HepG2 (cell line): ENCODE results near the gene KCNAB2. TPM values are rescaled to one million over a fixed set of nuclear protein-coding genes. Genes with fewer than 3 reads are reported as not detected.

ENCODE experiments used
- KMT2A ChIP-seq: sonication (generic); formaldehyde crosslinking; IDR thresholded peaks from 2 replicates; pipeline ENCODE4 v1.4.0; 2020; ENCODE audit warnings: missing genetic modification reagents
- TRIM24 ChIP-seq: sonication (generic); formaldehyde crosslinking; IDR thresholded peaks from 2 replicates; pipeline ENCODE4 v1.8.0; 2022; ENCODE audit warnings: mild to moderate bottlenecking, missing genetic modification reagents
- ZNF207 ChIP-seq: fragments of 450-650 bp; IDR thresholded peaks from 2 replicates; pipeline ENCODE4 v1.6.1; 2016; ENCODE audit warnings: antibody characterized with exemption, borderline replicate concordance
- ZNF225 ChIP-seq: sonication (generic); formaldehyde crosslinking; IDR thresholded peaks from 2 replicates; pipeline ENCODE4 v1.4.0; 2020; ENCODE audit warnings: mild to moderate bottlenecking, missing genetic modification reagents
- ZNF329 ChIP-seq: sonication (generic); formaldehyde crosslinking; IDR thresholded peaks from 2 replicates; pipeline ENCODE4 v1.9.0; 2021; ENCODE audit warnings: low read depth, mild to moderate bottlenecking, missing genetic modification reagents
- ZNF510 ChIP-seq: sonication (generic); formaldehyde crosslinking; IDR thresholded peaks from 2 replicates; pipeline ENCODE4 v1.4.0; 2020; ENCODE audit warnings: low read depth, mild to moderate bottlenecking, missing genetic modification reagents
- ZNF564 ChIP-seq: sonication (generic); formaldehyde crosslinking; IDR thresholded peaks from 2 replicates; pipeline ENCODE4 v1.8.1; 2023; ENCODE audit warnings: mild to moderate bottlenecking, missing genetic modification reagents
- ZNF567 ChIP-seq: sonication (generic); formaldehyde crosslinking; IDR thresholded peaks from 2 replicates; pipeline ENCODE4 v1.8.1; 2023; ENCODE audit warnings: mild to moderate bottlenecking, missing genetic modification reagents, borderline replicate concordance
- ZNF746 ChIP-seq: sonication (generic); formaldehyde crosslinking; IDR thresholded peaks from 2 replicates; pipeline ENCODE4 v1.8.0; 2022; ENCODE audit warnings: mild to moderate bottlenecking, missing genetic modification reagents
- ZNF768 ChIP-seq: sonication (generic); formaldehyde crosslinking; IDR thresholded peaks from 2 replicates; pipeline ENCODE4 v1.4.0; 2020; ENCODE audit warnings: missing genetic modification reagents
- polyA plus RNA-seq, 8 experiments: library from polyadenylated mRNA; depleted of rRNA in 3 of 8; stranded (reverse) in 7 of 8; unstranded in 1 of 8; fragments of >200 nt; fragmentation: Illumina TruSeq in 4 of 8; extraction: Trizol in 4 of 8; gene quantifications; 2 replicates each; pipeline versions ENCODE4 v1.2.1 to v1.2.3, GENCODE V29; 2011 to 2016; ENCODE audit warnings: low read depth in 4 of 8, missing spikeins in 1 of 8, mixed read lengths in 1 of 8; ENCODE audit not compliant: insufficient read depth in 1 of 8
- total RNA-seq, 5 experiments: library from RNA; depleted of rRNA; stranded (reverse); fragments of >200 nt; fragmentation: Illumina TruSeq; extraction: Trizol; gene quantifications; 2 replicates each; pipeline ENCODE4 v1.2.3, GENCODE V29; 2016; ENCODE audit warnings: low read depth in 1 of 5
- TF ChIP-seq, protein P1 (sequence below): sonication (generic); formaldehyde crosslinking; IDR thresholded peaks from 2 replicates; pipeline ENCODE4 v1.4.0; 2020; ENCODE audit warnings: missing genetic modification reagents
- TF ChIP-seq, protein P2 (sequence below): sonication (generic); formaldehyde crosslinking; IDR thresholded peaks from 2 replicates; pipeline ENCODE4 v1.4.0; 2020; ENCODE audit warnings: missing genetic modification reagents, borderline replicate concordance
- TF ChIP-seq, protein P3 (sequence below): sonication (generic); formaldehyde crosslinking; IDR thresholded peaks from 2 replicates; pipeline ENCODE4 v1.5.1; 2020; ENCODE audit warnings: missing genetic modification reagents, mild to moderate bottlenecking, borderline replicate concordance
- TF ChIP-seq, protein P4 (sequence below): sonication (generic); formaldehyde crosslinking; conservative IDR thresholded peaks from 2 replicates; pipeline ENCODE4 v1.4.0; 2020; ENCODE audit warnings: missing genetic modification reagents

KCNAB2 gene
- total and polyA plus RNA-seq, 2 of the 13 experiments (the other 11 are each of a cell fraction or from before 2014, with no cell fraction given) = 6.2 to 8.8 TPM

DNA sequence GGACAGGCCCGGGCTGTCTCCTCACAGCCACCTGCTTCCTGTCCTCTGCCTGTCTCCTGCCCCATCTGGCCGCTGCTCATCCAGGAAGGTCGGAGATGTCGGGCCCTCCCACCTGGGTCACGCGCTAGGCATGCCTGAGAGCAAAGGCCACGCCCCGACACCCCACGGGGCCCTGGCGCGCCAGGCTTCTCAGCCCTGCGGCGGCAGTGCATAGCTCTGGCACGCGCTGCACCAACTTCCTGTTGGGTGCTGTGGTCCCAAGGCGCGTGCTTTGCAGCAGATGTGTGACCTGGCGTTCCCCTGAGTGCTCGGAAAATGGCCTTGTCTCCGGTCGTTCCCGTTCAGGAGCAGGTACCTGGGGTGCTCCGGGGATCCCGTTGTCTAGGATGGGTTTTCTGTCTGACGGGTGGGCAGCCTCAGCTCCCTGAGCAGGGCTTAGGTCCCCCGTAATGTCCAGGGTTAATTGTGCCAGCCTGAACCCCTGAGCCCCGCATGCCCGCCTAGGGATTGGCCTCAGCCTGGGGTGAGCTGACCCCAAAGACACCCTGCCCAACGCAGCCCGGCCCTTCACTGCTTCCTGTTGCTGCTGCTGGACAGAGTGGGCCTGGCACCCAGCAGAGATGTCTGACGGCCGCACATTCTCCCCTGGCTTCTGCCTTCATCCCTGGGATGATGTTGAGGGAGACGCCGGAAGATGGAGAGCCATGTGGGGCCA is 19.4 kb upstream of the KCNAB2 start (continued):
- TF ChIP-seq, protein P1, sequence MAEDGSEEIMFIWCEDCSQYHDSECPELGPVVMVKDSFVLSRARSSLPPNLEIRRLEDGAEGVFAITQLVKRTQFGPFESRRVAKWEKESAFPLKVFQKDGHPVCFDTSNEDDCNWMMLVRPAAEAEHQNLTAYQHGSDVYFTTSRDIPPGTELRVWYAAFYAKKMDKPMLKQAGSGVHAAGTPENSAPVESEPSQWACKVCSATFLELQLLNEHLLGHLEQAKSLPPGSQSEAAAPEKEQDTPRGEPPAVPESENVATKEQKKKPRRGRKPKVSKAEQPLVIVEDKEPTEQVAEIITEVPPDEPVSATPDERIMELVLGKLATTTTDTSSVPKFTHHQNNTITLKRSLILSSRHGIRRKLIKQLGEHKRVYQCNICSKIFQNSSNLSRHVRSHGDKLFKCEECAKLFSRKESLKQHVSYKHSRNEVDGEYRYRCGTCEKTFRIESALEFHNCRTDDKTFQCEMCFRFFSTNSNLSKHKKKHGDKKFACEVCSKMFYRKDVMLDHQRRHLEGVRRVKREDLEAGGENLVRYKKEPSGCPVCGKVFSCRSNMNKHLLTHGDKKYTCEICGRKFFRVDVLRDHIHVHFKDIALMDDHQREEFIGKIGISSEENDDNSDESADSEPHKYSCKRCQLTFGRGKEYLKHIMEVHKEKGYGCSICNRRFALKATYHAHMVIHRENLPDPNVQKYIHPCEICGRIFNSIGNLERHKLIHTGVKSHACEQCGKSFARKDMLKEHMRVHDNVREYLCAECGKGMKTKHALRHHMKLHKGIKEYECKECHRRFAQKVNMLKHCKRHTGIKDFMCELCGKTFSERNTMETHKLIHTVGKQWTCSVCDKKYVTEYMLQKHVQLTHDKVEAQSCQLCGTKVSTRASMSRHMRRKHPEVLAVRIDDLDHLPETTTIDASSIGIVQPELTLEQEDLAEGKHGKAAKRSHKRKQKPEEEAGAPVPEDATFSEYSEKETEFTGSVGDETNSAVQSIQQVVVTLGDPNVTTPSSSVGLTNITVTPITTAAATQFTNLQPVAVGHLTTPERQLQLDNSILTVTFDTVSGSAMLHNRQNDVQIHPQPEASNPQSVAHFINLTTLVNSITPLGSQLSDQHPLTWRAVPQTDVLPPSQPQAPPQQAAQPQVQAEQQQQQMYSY (CRISPR knock-in tag) = no peak
- TF ChIP-seq ZNF329 (CRISPR knock-in tag) (no peak), ZNF207 (no peak), TRIM24 (CRISPR knock-in tag) (no peak), ZNF746 (CRISPR knock-in tag) (no peak; the same call in 1 of the 2 replicates), ZNF225 (no peak), ZNF768 (CRISPR knock-in tag) (0 out of 2 replicates have a peak, but pooled peaks have one; percentile 28), ZNF564 (no peak), KMT2A (CRISPR knock-in tag) (no peak), ZNF567 (CRISPR knock-in tag) (no peak), ZNF510 (CRISPR knock-in tag) (0 out of 2 replicates have a peak, but pooled peaks have one; percentile 49)
- TF ChIP-seq, protein P2, sequence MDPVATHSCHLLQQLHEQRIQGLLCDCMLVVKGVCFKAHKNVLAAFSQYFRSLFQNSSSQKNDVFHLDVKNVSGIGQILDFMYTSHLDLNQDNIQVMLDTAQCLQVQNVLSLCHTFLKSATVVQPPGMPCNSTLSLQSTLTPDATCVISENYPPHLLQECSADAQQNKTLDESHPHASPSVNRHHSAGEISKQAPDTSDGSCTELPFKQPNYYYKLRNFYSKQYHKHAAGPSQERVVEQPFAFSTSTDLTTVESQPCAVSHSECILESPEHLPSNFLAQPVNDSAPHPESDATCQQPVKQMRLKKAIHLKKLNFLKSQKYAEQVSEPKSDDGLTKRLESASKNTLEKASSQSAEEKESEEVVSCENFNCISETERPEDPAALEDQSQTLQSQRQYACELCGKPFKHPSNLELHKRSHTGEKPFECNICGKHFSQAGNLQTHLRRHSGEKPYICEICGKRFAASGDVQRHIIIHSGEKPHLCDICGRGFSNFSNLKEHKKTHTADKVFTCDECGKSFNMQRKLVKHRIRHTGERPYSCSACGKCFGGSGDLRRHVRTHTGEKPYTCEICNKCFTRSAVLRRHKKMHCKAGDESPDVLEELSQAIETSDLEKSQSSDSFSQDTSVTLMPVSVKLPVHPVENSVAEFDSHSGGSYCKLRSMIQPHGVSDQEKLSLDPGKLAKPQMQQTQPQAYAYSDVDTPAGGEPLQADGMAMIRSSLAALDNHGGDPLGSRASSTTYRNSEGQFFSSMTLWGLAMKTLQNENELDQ = no peak
- TF ChIP-seq, protein P3, sequence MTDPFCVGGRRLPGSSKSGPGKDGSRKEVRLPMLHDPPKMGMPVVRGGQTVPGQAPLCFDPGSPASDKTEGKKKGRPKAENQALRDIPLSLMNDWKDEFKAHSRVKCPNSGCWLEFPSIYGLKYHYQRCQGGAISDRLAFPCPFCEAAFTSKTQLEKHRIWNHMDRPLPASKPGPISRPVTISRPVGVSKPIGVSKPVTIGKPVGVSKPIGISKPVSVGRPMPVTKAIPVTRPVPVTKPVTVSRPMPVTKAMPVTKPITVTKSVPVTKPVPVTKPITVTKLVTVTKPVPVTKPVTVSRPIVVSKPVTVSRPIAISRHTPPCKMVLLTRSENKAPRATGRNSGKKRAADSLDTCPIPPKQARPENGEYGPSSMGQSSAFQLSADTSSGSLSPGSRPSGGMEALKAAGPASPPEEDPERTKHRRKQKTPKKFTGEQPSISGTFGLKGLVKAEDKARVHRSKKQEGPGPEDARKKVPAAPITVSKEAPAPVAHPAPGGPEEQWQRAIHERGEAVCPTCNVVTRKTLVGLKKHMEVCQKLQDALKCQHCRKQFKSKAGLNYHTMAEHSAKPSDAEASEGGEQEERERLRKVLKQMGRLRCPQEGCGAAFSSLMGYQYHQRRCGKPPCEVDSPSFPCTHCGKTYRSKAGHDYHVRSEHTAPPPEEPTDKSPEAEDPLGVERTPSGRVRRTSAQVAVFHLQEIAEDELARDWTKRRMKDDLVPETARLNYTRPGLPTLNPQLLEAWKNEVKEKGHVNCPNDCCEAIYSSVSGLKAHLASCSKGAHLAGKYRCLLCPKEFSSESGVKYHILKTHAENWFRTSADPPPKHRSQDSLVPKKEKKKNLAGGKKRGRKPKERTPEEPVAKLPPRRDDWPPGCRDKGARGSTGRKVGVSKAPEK (CRISPR knock-in tag) = 0 out of 2 replicates have a peak, but pooled peaks have one; percentile 41
- TF ChIP-seq, protein P4, sequence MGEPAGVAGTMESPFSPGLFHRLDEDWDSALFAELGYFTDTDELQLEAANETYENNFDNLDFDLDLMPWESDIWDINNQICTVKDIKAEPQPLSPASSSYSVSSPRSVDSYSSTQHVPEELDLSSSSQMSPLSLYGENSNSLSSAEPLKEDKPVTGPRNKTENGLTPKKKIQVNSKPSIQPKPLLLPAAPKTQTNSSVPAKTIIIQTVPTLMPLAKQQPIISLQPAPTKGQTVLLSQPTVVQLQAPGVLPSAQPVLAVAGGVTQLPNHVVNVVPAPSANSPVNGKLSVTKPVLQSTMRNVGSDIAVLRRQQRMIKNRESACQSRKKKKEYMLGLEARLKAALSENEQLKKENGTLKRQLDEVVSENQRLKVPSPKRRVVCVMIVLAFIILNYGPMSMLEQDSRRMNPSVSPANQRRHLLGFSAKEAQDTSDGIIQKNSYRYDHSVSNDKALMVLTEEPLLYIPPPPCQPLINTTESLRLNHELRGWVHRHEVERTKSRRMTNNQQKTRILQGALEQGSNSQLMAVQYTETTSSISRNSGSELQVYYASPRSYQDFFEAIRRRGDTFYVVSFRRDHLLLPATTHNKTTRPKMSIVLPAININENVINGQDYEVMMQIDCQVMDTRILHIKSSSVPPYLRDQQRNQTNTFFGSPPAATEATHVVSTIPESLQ = no peak
